Measurements from ENCODE around the gene HDAC1. TPM values are rescaled to one million over a fixed set of nuclear protein-coding genes. Genes with fewer than 3 reads are reported as not detected.

HDAC1 gene
- total and polyA plus RNA-seq, 2 of the 8 experiments (the other 6 are each of a cell fraction or from before 2014, with no cell fraction given), result 111 to 125 TPM

DNA sequence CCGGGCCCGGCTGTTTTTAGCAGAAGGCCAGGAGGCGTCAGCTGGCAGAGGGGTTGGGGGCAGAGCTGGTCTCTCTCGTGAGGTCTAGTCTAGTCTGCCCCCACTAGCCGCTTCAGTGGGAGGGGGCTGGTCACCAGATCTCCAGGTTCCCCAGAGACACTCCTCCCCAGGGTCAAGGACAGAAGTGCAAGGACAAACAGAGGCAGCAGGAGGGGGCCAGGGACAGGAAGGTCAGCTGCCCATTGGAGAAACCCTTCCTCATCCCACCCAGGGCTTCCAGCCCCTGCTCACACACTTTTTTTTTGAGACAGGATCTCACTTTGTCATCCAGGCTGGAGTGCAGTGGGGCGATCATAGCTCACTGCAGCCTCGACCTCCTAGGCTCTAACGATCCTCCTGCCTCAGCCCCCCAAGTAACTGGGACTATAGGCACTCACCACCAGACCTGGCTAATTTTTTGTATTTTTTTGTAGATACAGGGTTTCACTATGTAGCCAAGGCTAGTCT, 60.4 kb downstream of the HDAC1 start:
- no peak overlapping the region for H3K27ac ChIP-seq (ENCODE audit: low read depth, low read length)
- no peak overlapping the region for H4K91ac ChIP-seq (replicated peaks; ENCODE audit: insufficient read length, low read length)
- no peak overlapping the region for H3K56ac ChIP-seq (replicated peaks; ENCODE audit: insufficient read length, low read depth, low read length)
- peaks cover 0 to 9% (median 3%) of the 10 kb centered on the region in 4 experiments; a peak in 5 of 7 replicates for H3K4me1 ChIP-seq (replicated peaks in 1 of 4; ENCODE audit: control insufficient read depth in 3 of 4, insufficient read depth in 4 of 4, low read length in 3 of 4)
- peak overlapping the region; percentile 90; the same call in 1 of the 2 replicates for H3K18ac ChIP-seq (ENCODE audit: extremely low read depth, low read length)
- H4K5ac ChIP-seq (ENCODE audit: insufficient read length, low read depth, low read length), result no peak overlapping the region
- H3K27me3 ChIP-seq (replicated peaks in 1 of 4; ENCODE audit: control insufficient read depth in 3 of 4, extremely low read depth in 1 of 4, insufficient read depth in 3 of 4, low read length in 3 of 4), result peaks cover 2 to 20% (median 12%) of the 10 kb centered on the region in 4 experiments
- H3K4me3 ChIP-seq (ENCODE audit: extremely low read depth in 1 of 4, insufficient read depth in 2 of 4, low read depth in 3 of 4, low read length in 4 of 4), result peak overlapping the region in 3 of 4 experiments; percentile 36 to 72 (median 57); a peak in 4 of 8 replicates
- no peak overlapping the region for H3K9ac ChIP-seq (replicated peaks in 1 of 4; ENCODE audit: extremely low read depth in 1 of 4, low read depth in 3 of 4, low read length in 3 of 4)
- CTCF ChIA-PET (ENCODE audit: partially characterized antibody), result interaction anchor here (0.6 to 2.6 kb wide), 4 partner anchors 18 to 156 kb away, joined by 3 to 14 read pairs (median 4); no protein-coding TSS in a partner anchor
- H2BK12ac ChIP-seq (ENCODE audit: low read depth, low read length), result no peak overlapping the region
- no peak overlapping the region for H3K4ac ChIP-seq (replicated peaks; ENCODE audit: insufficient read length, low read depth, low read length)
- H4K20me1 ChIP-seq (replicated peaks in 1 of 2; ENCODE audit: control insufficient read depth in 1 of 2, insufficient read depth in 2 of 2, low read length in 2 of 2), result peaks cover 0 to 2% of the 10 kb centered on the region in 2 experiments
- no peak overlapping the region for H2AFZ ChIP-seq (ENCODE audit: low read length)
- peaks cover 6% of the 10 kb centered on the region; the same call in 1 of the 2 replicates for H3K23me2 ChIP-seq (ENCODE audit: low read depth, low read length)
- H3K36me3 ChIP-seq (ENCODE audit: control insufficient read depth in 2 of 4, insufficient read depth in 4 of 4, low read length in 3 of 4), result no peaks in the 10 kb centered on the region
- H3K9me3 ChIP-seq (ENCODE audit: insufficient read depth in 2 of 2, low read depth in 1 of 2, low read length in 1 of 2), result peaks cover 6 to 12% of the 10 kb centered on the region in 2 experiments
- 0 out of 2 replicates have a peak overlapping the region, but pooled peaks have one; percentile 95 for H4K8ac ChIP-seq (ENCODE audit: extremely low read depth, insufficient read depth, low read length)
- no peaks in the 10 kb centered on the region for H3K79me2 ChIP-seq (ENCODE audit: control insufficient read depth in 1 of 2, insufficient read depth in 2 of 2, low read length in 2 of 2)
- no peak overlapping the region for H2BK120ac ChIP-seq (replicated peaks; ENCODE audit: low read depth, low read length)
- DNase-seq (ENCODE audit: low read depth in 1 of 2, low spot score in 2 of 2), result no peak
- POLR2A ChIA-PET (ENCODE audit: partially characterized antibody), result interaction anchor here (1.0 to 17.1 kb wide), 14 partner anchors 9 to 152 kb away, joined by 3 to 321 read pairs (median 6); partner anchors contain the start of genes BSDC1, CCDC28B, FAM167B and FAM229A
- 80% methylated on average over 8 of the region's 8 CpGs; no CpG with 5 or more reads in 1 of the 2 experiments for WGBS, 2 experiments (ENCODE audit: extremely low coverage in 1 of 2, insufficient coverage in 1 of 2, insufficient read length in 1 of 2, insufficient replicate concordance in 2 of 2, low coverage in 1 of 2, low lambda C conversion rate in 2 of 2, missing lambda C conversion rate in 1 of 2)
- no peak overlapping the region for H3K23ac ChIP-seq (ENCODE audit: insufficient read length)
- no peak overlapping the region for H2AK5ac ChIP-seq (ENCODE audit: low read depth, low read length)
- no peak overlapping the region for H3K14ac ChIP-seq (ENCODE audit: insufficient read length)
- TF ChIP-seq POU5F1 (IDR thresholded peaks at IDR 0.05; ENCODE audit: low read depth, low read length), result no peak
- TF ChIP-seq RXRA (IDR thresholded peaks at IDR 0.05; ENCODE audit: insufficient read depth, low read depth, low read length), result no peak
- TF ChIP-seq, protein P1, sequence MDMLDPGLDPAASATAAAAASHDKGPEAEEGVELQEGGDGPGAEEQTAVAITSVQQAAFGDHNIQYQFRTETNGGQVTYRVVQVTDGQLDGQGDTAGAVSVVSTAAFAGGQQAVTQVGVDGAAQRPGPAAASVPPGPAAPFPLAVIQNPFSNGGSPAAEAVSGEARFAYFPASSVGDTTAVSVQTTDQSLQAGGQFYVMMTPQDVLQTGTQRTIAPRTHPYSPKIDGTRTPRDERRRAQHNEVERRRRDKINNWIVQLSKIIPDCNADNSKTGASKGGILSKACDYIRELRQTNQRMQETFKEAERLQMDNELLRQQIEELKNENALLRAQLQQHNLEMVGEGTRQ (IDR thresholded peaks at IDR 0.05; ENCODE audit: low read length), result no peak
- no peak for TF ChIP-seq BCL11A (IDR thresholded peaks at IDR 0.05; ENCODE audit: low read depth in 2 of 2, low read length in 2 of 2)
- TF ChIP-seq, protein P2, sequence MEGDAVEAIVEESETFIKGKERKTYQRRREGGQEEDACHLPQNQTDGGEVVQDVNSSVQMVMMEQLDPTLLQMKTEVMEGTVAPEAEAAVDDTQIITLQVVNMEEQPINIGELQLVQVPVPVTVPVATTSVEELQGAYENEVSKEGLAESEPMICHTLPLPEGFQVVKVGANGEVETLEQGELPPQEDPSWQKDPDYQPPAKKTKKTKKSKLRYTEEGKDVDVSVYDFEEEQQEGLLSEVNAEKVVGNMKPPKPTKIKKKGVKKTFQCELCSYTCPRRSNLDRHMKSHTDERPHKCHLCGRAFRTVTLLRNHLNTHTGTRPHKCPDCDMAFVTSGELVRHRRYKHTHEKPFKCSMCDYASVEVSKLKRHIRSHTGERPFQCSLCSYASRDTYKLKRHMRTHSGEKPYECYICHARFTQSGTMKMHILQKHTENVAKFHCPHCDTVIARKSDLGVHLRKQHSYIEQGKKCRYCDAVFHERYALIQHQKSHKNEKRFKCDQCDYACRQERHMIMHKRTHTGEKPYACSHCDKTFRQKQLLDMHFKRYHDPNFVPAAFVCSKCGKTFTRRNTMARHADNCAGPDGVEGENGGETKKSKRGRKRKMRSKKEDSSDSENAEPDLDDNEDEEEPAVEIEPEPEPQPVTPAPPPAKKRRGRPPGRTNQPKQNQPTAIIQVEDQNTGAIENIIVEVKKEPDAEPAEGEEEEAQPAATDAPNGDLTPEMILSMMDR (IDR thresholded peaks at IDR 0.05; ENCODE audit: control extremely low read depth in 1 of 3, insufficient read depth in 1 of 3, low read depth in 1 of 3, low read length in 3 of 3), result no peak
- no peak for TF ChIP-seq KDM1A (IDR thresholded peaks at IDR 0.05; ENCODE audit: borderline replicate concordance, low read length)
- TF ChIP-seq HDAC6 (IDR thresholded peaks at IDR 0.05; ENCODE audit: low read depth, low read length), result no peak
- no peak for TF ChIP-seq GTF2F1 (IDR thresholded peaks at IDR 0.05; ENCODE audit: borderline replicate concordance, low read depth, low read length)
- no peak for TF ChIP-seq CBX5 (IDR thresholded peaks at IDR 0.05; ENCODE audit: low read depth, low read length)
- no peak overlapping the region for H2BK5ac ChIP-seq (ENCODE audit: low read depth, low read length)
- FAIRE-seq, result no peak
- H2BK20ac ChIP-seq (ENCODE audit: low read length), result no peak overlapping the region
- no peaks in the 10 kb centered on the region for H3K79me1 ChIP-seq (ENCODE audit: low read depth, low read length)
- H2BK15ac ChIP-seq (ENCODE audit: low read length), result 0 out of 2 replicates have a peak overlapping the region, but pooled peaks have one; percentile 40
- peak overlapping the region; percentile 73 to 82 for H3K4me2 ChIP-seq (ENCODE audit: insufficient read depth in 1 of 2, low read depth in 2 of 2, low read length in 2 of 2)
